GM18861 (cell line): ENCODE results near the gene TTLL10.

Source experiments
- ATAC-seq: cut with Tn5 transposase; IDR thresholded peaks from one replicate; pipeline ENCODE4 v1.9.1; 2021; ENCODE audit not compliant: unreplicated experiment

The TTLL10 gene

DNA sequence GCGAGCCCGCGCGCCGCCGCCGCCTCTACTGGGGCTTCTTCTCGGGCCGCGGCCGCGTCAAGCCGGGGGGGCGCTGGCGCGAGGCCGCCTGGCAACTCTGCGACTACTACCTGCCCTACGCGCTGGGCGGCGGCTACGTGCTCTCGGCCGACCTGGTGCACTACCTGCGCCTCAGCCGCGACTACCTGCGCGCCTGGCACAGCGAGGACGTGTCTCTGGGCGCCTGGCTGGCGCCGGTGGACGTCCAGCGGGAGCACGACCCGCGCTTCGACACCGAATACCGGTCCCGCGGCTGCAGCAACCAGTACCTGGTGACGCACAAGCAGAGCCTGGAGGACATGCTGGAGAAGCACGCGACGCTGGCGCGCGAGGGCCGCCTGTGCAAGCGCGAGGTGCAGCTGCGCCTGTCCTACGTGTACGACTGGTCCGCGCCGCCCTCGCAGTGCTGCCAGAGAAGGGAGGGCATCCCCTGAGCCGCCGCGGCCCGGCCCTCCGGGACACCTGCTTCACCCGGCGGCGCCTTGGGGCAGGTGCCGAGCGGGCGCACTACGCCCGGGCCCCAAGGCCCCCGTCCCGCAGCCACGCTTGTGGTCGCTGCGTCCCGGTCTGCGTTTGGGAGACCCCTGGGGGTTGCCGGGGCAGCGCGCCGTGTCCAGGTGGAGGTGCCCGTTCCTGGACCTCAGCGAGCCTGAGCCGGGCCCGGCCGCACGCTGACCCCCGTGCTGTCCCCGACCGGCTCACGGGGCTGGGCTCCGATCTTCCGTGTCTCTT lies 59.3 kb downstream of the TTLL10 start:
- no peak for ATAC-seq

DNA sequence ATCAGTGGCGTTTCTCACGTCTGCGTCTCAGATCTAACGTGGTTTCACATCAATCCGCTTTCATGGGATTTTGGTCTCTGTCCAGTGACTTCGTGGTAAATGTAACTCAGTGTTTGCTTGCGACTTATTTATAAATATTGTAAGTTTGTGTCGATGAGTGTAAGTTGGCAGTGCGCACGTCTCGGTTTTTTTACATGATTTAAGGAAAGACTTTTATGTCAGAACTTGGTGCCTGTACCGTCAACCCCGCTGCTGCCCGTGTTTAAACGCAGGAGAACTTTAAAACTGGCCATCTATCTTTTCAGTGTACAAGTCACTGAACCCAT lies 59.9 kb downstream of the TTLL10 start:
- ATAC-seq = no peak

DNA sequence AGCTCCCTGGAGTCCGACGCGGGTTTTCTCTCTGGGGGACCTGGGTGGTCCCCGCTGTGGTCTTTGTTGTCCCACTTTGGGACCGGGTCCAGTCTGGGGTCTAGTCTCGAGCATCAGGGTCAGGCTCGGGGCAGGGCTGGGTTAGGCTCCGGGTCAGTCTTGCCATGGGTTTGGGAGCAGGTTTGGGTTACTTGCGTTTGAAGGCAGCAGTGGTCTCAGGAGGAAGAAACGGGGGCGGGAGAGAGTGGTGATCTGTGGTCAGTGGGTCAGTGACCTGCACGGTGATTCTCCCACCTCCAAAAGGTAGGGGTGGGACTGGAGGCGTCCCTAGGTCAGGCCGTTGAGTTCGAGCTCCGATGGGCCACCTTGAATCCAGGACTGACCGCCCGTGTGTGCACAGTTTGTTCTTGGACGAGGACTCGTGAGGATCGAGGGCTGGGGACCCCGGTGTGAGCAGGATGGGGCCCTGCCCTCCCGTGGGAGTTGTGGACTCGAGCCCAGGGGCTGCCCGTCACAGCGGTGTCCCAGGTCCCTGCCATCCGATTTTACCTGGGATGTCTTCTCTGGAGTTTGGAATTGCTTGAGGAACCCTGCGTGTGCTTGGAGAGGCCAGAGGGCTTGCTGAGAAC lies 60.6 kb downstream of the TTLL10 start:
- no peak for ATAC-seq

DNA sequence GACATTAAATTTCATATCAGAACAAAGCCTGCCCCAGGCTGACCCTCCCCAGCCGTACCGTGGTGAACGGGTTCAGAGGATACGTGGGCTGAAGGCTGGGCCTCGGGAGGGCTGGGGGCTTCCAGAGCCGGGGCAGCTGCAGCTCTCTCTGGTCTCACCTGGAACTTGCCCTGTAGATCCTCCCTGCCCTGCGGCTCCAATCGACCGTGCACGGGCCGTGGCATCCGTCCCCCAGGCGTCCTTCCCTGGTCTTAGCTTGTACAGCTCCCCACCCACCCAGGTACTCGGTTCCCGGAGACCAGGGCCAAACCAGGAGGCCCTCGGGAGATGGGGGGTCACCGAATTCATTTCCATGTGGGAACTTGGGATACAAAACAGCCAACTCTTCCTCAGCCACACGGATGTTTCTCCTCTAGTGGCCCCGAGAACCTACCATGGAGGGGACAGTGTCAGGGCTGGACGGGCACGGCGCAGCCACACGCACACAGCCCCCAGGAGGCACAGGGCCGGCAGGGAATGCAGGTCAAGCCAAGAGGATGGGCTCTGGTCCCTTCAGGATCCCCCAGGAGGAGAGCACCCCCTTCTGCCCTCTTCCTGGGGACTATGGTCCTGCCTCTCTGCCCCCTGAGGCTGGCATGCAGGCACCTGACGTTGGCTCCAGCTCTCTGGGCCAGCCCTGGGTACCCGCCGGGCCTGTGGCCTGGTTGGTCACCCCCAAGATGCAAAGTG lies 61.5 kb downstream of the TTLL10 start:
- no peak for ATAC-seq

DNA sequence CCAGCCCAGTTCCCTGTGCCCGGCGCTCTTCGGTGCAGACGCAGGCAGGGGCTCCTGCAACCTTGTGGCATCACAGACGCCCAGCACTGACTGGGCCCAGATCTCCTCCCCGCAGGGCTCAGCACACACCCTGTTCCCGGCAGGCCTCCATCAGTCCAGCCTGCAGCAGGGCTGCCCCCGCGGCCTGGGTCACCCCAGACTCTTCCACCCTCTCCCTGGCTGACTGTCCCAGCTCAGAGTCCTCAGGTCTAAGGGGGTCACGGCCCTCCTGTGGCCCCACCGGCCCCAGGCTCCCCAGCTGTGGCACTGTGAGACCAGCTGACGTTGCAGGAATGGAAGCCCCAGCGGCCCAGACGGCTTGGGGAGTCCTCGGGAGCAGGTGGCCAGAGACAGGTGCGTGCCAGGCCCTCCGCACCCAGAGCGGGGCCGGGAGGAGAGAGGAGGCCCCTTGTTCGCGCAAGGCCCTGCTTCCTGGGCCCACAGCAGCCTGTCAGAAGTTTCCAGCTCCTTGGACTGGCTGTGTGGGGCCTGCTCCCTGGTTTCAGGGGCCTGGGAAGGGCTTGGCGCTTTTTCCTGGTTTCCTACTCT lies 62.6 kb downstream of the TTLL10 start:
- no peak for ATAC-seq

DNA sequence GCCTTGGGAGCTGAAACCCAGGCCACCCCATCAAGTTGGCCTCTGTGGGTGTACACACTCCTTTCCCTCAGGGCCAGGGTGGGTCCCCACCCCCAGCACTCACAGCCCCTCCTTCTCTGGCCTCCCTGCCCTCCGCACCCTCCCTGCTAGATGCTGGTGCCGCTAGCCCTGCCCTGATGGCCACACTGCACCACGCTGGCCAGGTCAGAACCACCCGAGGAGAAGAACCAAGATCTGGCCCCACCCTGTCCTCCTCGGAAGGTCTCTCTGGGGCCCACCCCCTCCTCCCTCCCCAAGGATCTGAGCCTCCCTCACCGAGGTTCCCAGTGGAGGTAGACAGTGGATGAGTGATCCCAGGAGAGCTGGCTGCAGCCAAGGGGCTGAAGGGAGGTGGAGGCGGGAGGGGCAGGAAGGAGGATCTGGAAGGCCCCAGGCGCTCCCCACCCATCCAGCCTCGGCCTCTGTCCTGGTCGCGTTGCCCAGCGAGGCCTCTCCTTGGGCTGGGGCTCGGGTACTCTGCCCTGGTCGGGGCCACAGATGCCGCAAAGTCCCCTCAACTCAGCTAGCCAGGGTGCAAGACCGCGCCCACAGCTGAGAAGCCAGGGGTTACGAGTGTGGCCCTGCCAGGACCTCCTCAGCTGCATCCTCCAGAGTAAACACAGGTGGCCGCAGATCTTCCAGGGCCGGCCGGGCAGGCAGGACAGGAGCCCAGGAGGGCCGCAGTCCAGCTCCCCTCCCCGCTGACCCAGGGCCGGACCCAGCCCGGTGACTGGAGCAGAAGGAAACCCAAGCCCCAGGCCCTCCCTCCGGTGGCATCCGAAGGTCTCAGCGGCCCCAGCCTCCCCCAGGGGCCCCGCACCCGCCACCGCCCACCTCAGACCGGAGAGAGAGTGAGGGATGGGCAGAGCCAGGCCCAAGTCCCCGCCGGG lies 63.5 kb downstream of the TTLL10 start:
- ATAC-seq = no peak

DNA sequence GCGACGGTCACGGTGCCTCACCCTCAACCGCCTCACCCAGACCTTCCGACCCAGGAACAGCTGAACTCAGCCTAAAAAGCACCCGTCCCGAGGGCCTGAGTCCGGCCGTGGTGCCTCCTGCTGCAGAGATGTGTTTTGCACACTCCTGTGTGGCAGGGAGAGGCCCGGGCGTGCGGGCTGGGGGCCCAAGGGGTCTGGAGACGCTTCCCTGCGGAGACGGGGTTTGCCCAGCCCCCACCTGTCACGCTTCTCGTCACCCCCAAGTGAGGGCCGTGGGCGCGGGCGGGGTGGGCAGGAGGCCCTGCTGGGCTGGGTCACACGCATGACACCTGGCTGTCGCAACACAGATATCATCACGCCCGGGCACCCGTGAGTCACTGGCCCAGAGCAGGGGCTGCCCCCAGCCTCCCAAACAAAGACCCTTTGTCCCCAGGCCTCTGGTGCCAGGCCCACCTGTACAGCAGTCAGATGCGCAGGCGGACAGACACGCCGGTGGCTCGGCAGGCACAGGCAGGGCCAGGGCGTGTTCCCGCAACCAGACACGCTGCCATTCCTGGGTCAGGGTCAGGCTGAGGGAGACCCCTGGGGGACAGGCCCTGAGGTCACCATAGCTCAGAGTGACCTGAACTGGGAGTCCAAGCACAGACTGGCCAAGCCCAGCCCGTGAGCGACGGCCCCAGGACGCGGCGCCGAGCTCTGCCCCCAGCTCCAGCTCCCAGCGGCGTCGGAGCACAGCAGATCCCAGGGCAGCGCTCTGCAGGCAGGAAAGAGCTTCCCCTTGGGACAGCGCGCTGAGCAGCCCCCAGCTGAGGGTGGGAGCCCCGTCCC lies 64.4 kb downstream of the TTLL10 start:
- ATAC-seq = no peak

DNA sequence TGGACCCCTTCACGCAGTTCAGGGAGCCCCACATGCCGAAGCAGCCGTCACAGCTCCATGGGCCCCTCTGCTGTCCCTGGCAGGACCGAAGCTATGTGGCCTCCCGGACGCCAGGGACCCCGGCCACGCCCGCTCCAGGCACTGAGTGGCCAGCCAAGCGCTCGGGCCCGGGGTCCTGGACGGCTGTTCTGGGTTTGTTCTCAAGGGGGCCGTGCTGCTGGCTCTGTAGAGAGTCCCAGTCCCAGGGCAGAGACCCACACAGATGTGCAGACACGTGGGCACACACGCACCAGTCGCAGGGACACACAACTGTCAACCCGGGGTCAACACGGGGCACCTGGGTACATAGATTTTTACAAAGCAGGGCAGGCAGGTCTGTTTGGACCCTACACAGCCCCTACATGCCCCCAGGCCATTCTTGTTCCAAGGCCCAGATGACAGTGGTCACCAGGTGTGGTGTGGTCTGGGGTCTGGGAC lies 65.1 kb downstream of the TTLL10 start:
- ATAC-seq = no peak

DNA sequence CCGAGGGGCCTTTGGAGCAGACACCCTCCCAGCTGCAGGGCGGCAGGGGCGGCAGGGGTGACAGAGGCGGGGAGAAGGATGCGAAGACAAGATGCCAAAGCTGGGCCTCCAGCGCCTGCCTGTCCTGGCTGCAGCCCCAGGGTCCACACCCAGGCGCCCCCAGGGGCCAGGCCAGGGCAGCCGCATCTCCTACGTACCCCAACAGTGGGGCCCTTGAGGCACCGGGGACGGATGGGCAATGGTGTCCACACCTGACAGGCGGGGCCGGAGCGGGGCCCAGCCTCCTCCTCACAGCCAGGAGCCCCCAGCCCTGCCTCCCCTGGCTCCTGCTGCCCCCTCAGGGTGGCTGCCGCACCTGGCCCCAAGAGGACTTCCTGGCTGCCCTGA lies 65.5 kb downstream of the TTLL10 start:
- no peak for ATAC-seq

DNA sequence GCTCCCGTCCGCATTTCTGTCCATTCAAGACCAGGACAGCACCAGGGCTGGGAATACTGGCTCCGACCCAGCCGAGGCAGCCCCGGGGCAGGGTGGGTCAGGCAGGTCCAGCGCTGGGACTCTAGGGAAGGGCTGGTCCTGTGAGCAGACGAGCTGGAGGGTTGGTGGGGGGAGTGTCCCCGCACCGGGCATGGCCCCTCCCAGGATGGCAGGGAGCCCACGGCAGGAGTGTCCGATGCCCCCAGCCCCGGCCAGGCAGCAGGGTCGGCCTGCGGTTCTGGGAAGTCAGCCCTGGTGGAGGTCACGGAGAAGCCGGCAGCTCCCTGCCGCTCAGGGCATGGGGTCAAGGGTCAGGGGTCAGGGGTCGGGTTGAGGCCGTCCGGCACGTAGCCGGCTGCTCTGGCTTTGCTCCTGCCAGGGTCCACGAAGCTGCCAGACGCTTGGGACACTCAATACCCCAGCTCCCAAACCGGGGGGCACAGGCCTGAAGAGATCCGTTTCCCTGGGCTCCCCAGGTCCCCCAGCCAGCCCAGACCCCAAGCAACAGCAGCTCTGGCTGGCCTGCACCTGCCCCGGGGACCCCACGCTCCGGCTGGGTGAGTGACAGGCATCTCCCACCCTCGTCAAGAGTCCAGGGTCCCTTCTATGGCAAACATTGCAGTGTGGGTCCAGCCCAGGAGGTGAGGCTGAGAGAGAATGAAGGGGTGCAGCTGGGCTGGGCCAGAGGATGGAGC lies 66.1 kb downstream of the TTLL10 start:
- ATAC-seq = no peak

DNA sequence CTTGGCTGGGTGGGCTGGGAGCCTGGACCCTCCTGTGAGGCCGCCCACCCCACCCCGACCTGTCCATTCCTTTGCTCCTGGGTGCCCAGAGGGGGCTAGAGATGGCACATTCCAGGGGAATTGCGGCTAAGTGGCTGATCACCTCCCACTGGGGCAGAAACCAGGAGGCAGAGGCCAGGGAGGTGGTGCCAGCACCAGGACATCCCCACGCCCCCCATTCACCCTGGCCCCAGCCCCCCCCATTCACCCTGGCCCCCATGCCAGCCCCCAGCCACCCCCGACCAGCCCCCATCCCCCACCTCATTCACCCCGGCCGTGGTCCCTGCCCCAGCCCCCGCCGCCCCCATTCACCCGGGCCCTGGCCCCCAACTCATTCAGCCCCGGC lies 66.7 kb downstream of the TTLL10 start:
- ATAC-seq = no peak

DNA sequence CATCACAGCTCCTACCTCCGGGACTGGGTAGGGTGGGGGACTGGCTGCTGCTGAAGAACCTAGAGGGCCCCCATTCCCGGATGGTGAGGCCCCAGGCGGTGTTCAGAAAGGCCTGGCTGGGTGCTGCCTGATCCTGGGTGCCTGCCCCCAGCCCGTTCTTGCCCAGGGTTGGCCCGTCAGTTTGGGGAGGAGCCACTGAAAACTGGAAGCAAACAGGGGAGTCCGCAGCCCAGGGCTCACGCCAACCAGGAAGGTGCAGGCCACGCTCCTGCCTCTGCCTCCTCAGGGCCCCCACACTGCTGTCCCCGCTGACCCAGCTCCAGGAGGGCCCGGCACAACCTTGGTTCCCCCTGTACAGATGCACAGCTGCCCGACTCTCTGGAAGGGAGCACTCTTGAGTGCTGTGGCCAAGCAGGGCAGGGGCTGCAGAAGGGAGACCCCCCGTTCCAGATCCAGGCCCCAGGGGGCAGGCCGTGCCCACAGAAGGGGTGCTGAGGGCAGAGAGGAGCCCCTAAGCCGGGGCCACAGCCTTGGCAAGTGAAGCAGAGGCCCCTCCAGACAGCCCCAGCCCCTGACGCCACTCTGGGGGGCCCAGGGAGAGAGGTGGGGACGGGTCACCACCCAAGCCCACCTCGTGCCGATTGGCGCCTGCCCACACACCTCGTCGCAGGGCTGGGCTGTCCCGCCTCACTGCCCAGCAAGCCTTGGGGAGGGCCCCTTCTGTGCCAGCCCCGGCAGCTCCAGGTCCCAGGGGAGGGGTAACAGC lies 67.3 kb downstream of the TTLL10 start:
- no peak for ATAC-seq

DNA sequence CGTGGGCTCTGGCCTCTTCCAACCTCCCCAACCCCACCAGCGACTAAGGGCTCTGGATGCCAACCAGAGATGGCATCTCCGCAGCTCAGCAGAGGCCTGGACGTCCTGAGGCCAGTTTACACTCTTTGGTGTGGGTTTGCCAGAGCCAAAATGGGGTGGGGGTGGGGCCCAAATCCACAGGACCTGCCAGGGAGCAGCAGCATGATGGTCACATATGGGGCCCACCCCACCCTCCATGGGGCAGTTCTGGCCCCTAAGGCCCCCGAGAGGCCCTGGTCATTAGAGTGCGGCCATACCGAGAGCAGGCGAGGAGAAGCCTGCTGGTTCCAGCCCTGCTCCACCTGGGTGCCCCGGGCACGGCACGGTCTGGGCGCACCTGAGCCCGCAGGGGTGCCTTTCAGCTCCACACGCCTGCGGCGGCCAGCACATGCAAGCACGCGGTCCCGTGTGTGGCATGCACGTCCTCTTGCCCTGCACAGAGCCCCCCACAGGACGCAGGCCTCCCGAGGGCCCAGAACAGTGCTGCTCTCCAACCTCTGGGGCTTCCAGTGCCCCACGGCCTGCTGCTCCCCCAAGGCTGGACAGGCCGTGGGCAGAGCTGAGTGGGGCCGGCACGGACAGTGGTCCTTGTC lies 68.0 kb downstream of the TTLL10 start:
- no peak for ATAC-seq

DNA sequence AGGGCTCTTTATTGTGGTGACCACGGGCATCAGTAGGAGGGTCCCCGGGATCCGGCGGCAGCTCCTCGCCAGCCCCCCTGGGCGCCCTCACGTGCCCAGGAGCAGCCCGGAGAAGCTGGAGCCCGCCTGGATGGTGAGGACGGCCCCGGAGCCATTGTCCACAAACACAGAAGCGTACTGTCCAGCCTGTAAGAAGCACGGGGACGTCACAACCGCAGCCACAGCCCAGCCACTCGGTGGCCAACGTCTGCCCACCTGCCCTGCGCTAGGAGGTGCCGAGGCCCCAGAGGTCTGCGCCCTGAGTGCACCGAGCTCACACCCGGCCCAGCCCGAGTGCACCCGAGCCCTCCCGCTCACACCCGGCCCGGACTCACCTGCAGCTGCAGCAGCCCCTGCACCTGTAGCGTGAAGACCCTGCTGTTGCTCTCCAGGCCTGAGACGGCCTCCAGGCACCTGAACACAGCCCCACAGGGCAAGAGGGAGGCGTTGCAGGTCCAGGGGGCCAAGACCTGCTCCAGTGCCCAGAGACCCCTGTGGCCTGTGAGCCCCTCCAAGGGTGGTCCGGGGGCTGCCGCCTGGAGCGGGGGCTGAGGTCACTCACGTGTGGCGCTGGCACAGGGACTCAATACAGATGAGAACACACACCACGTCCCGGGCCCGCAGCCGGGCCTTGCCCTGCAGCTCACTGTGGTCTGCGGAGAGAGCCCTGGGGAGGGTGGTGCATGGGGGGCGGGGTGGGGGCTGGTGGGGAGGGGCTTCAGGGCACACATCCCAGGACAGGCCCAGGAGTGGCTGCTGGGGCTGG lies 69.0 kb downstream of the TTLL10 start:
- no peak for ATAC-seq

DNA sequence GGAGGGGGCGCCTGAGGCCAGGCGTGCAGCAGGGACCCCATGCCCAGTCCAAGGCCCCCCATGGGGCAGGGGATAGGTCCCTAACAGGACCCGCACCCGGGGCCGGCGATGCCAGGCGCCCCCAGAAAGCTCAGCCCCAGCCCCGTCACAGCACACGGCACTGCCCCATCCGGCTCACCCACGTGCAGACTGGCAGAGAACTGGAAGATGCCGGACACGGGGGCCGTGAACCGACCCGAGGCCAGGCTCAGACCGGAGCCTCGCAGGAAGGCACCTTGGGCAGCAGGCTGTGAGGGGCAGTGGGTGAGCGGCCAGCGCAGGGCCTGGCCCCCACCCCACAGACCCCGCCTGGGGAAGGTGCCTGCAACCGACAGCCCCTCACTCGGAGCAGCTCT lies 69.6 kb downstream of the TTLL10 start:
- no peak for ATAC-seq

DNA sequence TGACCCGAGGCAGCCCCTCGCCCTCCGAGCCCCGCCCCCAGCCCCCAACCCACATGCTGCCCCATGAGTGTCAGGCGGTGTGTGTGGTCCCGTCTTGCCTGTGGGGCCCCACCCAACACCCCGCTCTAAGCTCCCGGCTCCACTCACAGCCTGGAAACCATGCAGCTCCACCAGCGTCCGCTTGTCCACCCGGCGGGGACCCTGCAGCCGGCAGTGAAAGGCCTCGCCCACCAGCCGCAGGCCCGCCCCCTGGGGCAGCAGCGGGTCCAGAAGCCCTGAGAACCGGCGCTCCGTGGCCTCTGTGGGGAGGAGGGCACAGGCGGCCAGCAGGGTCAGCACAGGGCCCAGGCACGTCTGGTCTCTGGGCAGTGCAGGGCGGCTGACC lies 70.1 kb downstream of the TTLL10 start:
- no peak for ATAC-seq

DNA sequence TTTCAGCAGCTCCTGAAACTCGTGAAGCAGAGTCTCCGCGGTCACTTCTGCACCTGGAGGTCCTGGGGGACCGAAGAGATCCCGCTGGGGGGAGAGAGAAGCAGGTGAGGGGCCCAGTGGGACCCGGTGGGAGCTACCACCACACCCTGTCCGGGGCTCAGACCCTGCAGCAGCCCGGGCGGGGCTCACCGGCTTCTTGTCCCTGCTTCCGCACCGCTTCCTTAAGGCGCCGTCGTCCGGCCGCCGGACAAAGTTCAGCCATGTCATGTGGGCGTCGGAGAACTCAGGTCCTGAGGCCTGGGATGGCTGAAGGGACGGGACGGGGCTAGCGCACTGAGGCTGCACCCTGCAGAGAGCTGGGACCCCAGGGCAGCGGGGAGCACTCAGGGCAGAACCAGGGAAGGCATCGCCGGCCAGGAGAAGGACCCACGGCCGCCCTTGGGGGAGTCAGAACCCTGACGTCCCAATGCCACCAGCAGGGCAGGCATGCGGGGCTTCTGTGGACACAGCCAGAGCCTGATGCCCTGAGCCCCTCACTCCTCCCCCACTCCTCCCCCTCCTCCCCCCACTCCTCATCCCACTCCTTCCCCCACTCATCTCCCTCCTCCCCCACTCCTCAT lies 70.6 kb downstream of the TTLL10 start:
- ATAC-seq = no peak
